ENCODE results near the gene CDHR2.

CDHR2 gene

GRCh38 chr5:176521699-176522263 is 27.4 kb upstream of the CDHR2 start:
- no peak overlapping the region for H3K4me3 ChIP-seq (ENCODE audit: low read depth, low read length)
- DNase-seq (ENCODE audit: low read depth): no peak
- in situ Hi-C loops (cut with HindIII; ENCODE audit: low sequenced_read_pairs): no loop called here
- no peak for TF ChIP-seq CTCF (IDR thresholded peaks at IDR 0.05; ENCODE audit: low read depth, low read length, missing control alignments)

- no peak for TF ChIP-seq CTCF (IDR thresholded peaks at IDR 0.05; ENCODE audit: low read depth, low read length, missing control alignments)
- no peak overlapping the region for H3K4me3 ChIP-seq (ENCODE audit: low read depth, low read length)
- in situ Hi-C loops (cut with HindIII; ENCODE audit: low sequenced_read_pairs): no loop called here
- DNase-seq (ENCODE audit: low read depth): no peak
Measured at GRCh38 chr5:176524138-176524537, 25.0 kb upstream of the CDHR2 start.

GRCh38 chr5:176524987-176525386 is 24.2 kb upstream of the CDHR2 start:
- no peak for DNase-seq (ENCODE audit: low read depth)
- in situ Hi-C loops (cut with HindIII; ENCODE audit: low sequenced_read_pairs): no loop called here
- TF ChIP-seq CTCF (IDR thresholded peaks at IDR 0.05; ENCODE audit: low read depth, low read length, missing control alignments): no peak
- H3K4me3 ChIP-seq (ENCODE audit: low read depth, low read length): no peak overlapping the region

- no peak overlapping the region for H3K4me3 ChIP-seq (ENCODE audit: low read depth, low read length)
- no peak for TF ChIP-seq CTCF (IDR thresholded peaks at IDR 0.05; ENCODE audit: low read depth, low read length, missing control alignments)
- in situ Hi-C loops (cut with HindIII; ENCODE audit: low sequenced_read_pairs): no loop called here
- DNase-seq (ENCODE audit: low read depth): no peak
Measured at GRCh38 chr5:176525677-176526076, 23.5 kb upstream of the CDHR2 start.

GRCh38 chr5:176526462-176526861 is 22.7 kb upstream of the CDHR2 start:
- in situ Hi-C loops (cut with HindIII; ENCODE audit: low sequenced_read_pairs): no loop called here
- no peak for TF ChIP-seq CTCF (IDR thresholded peaks at IDR 0.05; ENCODE audit: low read depth, low read length, missing control alignments)
- H3K4me3 ChIP-seq (ENCODE audit: low read depth, low read length): no peak overlapping the region
- DNase-seq (ENCODE audit: low read depth): no peak

- no peak overlapping the region for H3K4me3 ChIP-seq (ENCODE audit: low read depth, low read length)
- in situ Hi-C loops (cut with HindIII; ENCODE audit: low sequenced_read_pairs): no loop called here
- no peak for TF ChIP-seq CTCF (IDR thresholded peaks at IDR 0.05; ENCODE audit: low read depth, low read length, missing control alignments)
- DNase-seq (ENCODE audit: low read depth): no peak
Measured at GRCh38 chr5:176527246-176528222, 21.6 kb upstream of the CDHR2 start.
